Hematopoietic multipotent progenitor cell treated with erythropoietin and hydrocortisone succinate and interleukin-3 and kit ligand, for 6 days (in vitro differentiated cells): ENCODE data around the gene DYRK4.
"Not testable (repeated sequence)": the region's sequence is repeated elsewhere in the genome, so short reads cannot be mapped to it uniquely, and the experiment has no call there.

Experiments
- DNase-seq: peaks from one replicate; pipeline ENCODE4 v3.0.0-alpha.2; 2015

DYRK4 gene

GRCh38 chr12:4562034-4562657 lies at the start of gene DYRK4:
DYRK4 (plus strand) TSS chr12:4562208; CDS start chr12:4562246, 38 bp downstream.
- DNase-seq: peak; percentile 87

GRCh38 chr12:4518106-4518728 lies 43.8 kb upstream of the DYRK4 start:
- DNase-seq: no peak

GRCh38 chr12:4523443-4523842 lies 38.6 kb upstream of the DYRK4 start:
- DNase-seq: not testable (repeated sequence)

- DNase-seq: peak; percentile 28
Observed at GRCh38 chr12:4526923-4527546, 35.0 kb upstream of the DYRK4 start.

GRCh38 chr12:4530160-4530559 lies 31.8 kb upstream of the DYRK4 start:
- no peak for DNase-seq

GRCh38 chr12:4530982-4531586 lies 30.9 kb upstream of the DYRK4 start:
- no peak for DNase-seq

- DNase-seq: no peak
Observed at GRCh38 chr12:4535092-4535491, 26.9 kb upstream of the DYRK4 start.

GRCh38 chr12:4535871-4536270 lies 26.1 kb upstream of the DYRK4 start:
- DNase-seq: no peak

- peak; percentile 97 for DNase-seq
Observed at GRCh38 chr12:4538207-4539160, 23.5 kb upstream of the DYRK4 start, which contains the start of gene RAD51AP1. RAD51AP1 (plus strand) TSS chr12:4538890; CDS start chr12:4538940, 50 bp downstream.

GRCh38 chr12:4539167-4539870 lies 22.7 kb upstream of the DYRK4 start:
- peak; percentile 16 for DNase-seq

GRCh38 chr12:4540170-4540569 lies 21.8 kb upstream of the DYRK4 start:
- DNase-seq: peak; percentile 16

GRCh38 chr12:4540638-4541037 lies 21.4 kb upstream of the DYRK4 start:
- DNase-seq: peak; percentile 57

- no peak for DNase-seq
Observed at GRCh38 chr12:4545195-4545594, 16.8 kb upstream of the DYRK4 start.

GRCh38 chr12:4552191-4552590 lies 9.8 kb upstream of the DYRK4 start:
- no peak for DNase-seq

GRCh38 chr12:4553943-4554342 lies 8.1 kb upstream of the DYRK4 start:
- DNase-seq: no peak

GRCh38 chr12:4555804-4556203 lies 6.2 kb upstream of the DYRK4 start:
- DNase-seq: no peak

GRCh38 chr12:4556735-4557530 lies 5.1 kb upstream of the DYRK4 start:
- no peak for DNase-seq

GRCh38 chr12:4557586-4557985 lies 4.4 kb upstream of the DYRK4 start:
- DNase-seq: no peak

- no peak for DNase-seq
Observed at GRCh38 chr12:4558171-4558570, 3.8 kb upstream of the DYRK4 start.

- DNase-seq: no peak
Observed at GRCh38 chr12:4563336-4563735, 1.3 kb downstream of the DYRK4 start.

- DNase-seq: no peak
Observed at GRCh38 chr12:4564818-4565217, 2.8 kb downstream of the DYRK4 start.
